NCI-H446 (cell line): Measurements from ENCODE around the gene KDM6A.
"Not testable (repeated sequence)": the region's sequence is repeated elsewhere in the genome, so short reads cannot be mapped to it uniquely, and the experiment has no call there.

Source experiments
- DNase-seq, 2 experiments: peaks; one replicate each; lab custom pipeline; 2025; lab: John Stamatoyannopoulos, UW

Gene KDM6A

DNA sequence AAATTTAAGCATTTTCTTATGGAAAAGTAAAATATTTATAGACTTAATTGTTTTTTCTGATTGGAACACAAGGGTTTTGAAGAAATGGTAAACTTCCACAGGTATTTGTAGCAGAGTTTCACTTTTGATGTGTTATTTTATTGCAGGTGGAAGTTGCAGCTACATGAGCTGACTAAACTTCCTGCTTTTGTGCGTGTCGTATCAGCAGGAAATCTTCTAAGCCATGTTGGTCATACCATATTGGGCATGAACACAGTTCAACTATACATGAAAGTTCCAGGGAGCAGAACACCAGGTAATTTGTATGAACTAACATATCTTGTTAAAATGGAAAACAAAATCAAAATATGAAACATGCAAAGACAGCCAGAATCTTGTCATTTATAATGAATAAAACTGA, 210.3 kb downstream of the KDM6A start:
- no peak for DNase-seq

DNA sequence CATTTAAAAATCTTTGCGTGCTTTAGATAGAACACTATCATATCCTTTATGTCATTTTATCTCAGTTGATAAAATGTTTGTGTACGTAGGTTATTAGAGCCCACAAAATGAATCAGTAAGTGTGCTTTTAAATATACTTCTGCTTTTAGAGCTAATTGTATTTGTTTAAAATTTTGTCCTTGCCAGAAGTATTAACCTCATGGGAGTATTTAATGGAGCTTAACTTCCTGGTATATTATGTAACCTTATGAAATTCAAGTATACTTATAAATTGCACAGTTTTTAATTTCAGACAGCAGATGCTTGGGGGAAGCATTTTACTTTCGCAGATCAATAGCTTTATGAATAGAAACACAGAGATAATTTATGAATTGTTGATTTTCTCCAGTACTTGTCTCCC, 237.5 kb downstream of the KDM6A start:
- DNase-seq = no peak

DNA sequence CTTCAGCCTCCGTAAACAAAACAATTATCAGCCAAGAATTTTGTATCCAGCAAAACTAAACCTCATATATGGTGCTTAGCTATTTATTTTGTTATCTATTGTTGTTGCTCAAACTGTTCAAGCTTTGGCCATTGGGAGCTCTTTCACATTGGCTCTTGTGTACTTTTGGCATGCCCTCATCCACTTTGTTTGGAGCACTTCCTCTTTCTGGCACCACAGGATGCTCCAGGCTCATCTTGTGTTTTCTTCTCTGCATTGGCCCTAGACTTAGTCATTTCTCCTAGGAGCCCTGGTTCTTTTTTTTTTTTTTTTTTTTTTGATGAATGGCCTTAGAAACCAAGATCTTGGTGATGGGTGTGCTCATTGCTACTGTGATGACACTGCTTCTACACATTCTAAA, 253.2 kb downstream of the KDM6A start:
- DNase-seq = no peak

DNA sequence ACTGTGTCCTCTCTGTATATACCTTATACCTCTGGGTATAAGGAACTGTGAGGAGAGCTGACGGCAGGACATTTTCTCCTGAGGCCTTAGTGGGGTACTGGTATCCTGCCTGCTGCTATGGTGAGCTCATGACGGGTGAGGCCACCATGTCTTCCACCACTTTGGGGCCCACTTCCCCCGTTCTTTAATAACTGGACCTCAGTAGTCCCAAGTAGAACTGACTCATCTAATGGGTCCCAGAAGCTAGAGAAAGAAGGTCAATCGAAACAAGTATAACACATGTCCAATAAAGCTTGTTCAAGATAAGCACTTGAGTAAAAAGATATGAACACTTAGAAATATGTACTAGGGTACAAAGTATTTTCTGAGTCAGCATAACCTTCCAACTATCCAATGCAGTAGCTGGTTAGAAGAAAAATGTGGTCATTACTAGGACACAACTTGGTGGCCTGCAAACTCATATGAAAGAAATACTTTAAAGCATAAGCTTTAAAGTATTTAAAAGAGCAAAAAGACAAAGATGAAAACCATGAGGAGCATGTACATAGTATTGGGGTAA, 256.0 kb downstream of the KDM6A start:
- DNase-seq = no peak

DNA sequence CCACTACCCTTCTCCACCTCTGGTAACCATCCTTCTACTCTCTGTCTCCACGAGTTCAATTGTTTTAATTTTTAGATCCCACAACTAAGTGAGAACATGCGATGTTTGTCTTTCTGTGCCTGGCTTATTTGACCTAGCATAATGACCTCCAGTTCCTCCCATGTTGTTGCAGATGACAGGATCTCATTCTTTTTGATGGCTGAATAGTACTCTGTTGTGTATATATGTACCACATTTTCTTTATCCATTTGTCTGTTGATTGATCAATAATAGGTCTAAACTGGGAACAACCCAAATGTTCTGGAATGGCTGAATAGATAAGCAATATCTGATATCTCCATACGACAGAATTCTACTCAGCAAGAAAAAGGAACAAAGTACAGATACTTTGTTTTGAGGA, 260.5 kb downstream of the KDM6A start:
- DNase-seq = no peak

DNA sequence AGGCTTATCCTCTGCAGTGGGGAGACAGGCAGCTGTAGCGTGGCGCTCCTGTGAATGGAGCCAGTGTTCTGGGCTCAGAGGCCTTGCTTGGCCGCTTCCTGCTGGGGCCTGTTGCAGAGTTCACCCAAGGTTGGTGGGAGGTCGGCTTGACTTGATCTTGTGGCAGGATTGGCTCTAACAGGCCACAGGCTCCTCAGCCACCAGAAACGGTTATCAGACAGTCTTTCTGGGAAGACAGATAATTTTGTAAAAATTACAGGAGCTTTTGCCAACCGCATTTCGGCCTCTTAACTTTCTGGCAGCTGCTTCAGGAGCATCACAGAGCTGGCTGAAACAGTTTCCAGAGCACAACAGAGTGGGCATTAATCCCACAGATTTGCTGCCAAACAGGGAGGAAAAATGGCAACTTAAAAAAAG, 261.3 kb downstream of the KDM6A start:
- DNase-seq = peak; percentile 44 to 63

DNA sequence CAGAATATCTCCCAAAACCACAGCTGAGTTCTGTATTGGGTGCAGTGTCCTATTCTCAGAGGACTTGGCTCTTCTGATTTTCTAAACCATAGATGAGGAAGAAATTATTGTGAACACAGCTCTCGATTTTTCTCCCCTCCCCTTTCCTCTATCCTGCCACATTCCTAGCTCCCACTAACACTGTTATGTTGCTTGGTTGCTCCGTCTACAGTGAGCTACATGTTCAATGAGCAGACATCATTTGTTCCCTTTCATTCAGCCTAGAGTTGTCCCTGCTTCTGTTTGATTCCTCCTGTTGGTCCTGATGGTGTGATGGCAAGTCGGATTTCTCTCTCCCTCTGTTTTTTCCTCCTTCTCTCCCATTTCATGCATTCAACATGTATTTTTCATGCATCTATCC, 261.8 kb downstream of the KDM6A start:
- no peak for DNase-seq

DNA sequence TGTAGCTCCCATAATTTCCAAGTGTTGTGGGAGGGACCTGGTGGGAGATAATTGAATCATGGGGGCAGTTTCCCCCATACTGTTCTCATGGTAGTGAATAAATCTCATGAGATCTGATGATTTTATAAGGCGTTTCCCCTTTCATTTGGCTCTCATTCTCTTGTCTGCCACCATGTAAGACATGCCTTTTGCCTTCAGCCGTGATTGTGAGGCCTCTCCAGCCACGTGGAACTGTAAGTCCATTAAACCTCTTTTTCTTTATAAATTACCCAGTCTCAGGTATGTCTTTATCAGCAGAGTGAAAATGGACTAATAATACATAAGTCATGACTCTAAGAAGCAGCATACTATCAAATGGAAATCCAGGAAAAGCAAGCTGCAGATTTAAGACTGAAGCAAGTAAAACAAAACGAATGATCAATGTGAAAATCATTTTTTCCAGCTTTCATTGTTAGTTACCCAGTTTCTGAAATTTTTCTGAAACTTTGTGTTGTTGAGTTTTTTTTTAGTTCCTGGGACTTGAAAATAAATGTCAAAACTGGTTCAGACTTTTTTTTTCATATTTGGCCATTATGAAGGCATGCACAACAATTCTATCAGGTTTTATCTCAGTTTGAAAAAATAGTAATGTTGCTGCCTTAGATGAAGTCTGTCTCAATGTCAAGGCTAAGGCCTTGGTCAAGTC, 262.5 kb downstream of the KDM6A start:
- not testable (repeated sequence) for DNase-seq

DNA sequence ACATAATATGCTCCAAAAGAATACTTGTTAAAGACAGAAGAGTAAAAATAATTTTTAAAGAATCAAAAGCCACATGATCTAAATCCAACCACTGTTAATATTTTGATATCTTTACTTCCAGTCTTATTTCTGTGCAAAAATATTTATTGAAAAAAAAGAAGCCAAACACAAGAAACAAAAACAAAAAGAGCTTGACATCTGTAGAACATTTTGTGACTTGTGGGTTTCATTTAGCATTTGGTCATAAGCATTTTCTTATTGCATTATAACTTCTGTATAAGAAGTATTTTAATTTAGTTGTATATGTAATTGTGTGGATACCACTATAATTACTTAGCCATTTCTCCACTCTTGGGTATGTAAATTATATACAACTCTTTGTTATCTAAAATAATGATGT, 264.5 kb downstream of the KDM6A start:
- DNase-seq = no peak

DNA sequence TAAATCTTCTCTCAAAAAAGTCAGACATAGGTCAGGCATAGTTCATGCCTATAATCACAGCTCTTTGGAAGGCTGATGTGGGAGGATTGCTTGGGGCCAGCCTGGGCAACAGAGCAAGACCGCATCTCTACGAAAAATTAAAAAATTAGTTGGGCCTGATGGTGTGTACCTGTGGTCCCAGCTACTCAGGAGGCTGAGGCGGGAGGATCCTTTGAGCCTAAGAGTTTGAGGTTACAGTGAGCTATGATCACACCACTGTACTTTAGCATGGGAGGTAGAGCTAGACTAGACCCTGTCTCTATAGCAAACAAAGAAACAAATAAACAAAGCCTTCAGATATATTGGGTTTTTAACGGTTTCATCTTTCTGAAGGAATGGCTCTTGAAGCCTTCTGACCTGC, 265.5 kb downstream of the KDM6A start:
- no peak for DNase-seq

DNA sequence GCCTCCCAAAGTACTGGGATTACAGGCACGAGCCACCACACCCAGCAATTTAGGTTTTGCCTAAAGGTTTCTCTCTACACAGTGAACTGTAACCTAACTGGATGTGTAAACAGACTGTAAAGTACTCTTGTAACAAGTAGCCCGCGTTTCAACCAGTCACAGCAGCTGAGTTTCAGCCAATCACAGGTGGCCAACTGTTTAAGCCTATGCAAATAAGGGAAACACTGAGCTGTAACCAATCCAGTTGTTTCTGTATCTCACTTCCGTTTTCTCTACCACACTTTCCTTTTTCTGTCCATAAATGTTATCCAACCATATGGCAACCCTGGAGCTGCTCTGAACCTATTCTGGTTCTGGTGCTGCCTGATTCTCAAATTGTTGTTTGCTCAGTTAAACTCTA, 267.8 kb downstream of the KDM6A start:
- DNase-seq = no peak

DNA sequence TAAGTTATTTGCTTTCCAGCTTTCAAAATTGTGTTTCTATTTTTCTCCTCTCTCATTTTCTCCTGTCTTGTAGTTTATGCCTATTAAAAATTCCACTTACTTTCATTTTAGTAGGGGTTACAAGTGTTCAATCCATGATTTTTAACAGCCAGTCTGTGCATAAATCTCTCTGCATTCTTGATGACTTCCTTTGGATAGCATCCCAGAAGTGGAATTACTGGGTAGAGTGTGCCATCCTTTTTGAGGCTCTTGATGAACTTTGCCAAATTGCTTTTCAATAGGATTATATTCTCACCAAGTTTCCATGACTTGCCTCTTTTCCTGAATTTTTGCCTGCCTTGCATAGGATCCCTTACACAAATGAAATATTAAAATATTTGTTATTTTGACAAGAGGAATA, 269.2 kb downstream of the KDM6A start:
- DNase-seq = peak; percentile 13 to 67

DNA sequence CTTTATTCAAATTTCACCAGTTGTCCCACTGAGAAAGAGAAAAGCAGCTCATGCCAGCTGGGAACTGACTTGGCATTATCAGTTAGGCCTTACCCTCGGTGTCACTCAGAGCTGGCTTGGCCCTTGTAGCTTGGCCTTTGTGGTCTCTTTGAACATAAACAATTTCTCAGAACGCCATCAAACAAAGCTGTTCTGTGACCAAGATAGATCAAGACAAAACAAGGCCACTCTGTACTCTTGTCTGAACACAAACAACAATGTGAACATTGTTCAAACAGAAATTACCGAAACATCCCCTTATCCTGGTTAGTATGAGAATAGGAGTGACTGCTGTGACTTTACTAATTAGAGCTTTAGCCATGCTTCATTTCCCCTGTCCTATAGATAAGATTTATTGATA, 270.5 kb downstream of the KDM6A start:
- no peak for DNase-seq

DNA sequence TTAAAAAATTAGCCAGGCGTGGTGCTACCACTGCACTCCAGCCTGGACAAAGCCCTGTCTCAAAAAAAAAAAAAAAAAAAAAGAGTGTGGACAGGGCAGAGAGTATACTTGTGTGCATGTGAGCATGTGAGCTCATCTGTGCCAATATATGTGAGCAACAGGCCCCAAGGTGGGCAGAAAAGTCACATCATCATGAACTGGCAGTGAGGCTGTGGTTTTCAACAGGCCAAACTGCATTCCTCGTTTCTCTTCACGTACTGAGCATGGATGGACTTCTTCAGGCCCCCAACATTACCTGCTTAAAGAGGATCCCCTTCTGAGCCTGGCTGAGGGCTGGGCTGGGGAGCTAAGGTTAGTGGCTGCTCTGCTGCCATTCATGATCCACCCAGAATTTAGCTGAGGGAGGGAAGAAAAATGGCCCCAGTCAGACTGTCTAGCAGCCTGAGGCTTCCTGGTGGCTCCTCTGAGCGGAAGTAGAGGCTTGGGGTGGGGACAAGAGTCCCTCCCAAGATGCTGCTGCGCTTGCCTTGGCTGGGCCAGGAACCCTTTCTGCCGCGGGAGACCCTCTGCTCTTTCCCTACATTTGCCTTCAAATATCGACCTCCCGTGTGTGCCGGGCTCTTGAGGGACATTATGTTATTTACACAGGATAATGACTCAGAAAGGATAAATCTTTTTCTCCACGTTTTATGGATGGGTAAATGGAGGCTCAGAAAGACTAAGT, 272.7 kb downstream of the KDM6A start:
- DNase-seq = no peak

DNA sequence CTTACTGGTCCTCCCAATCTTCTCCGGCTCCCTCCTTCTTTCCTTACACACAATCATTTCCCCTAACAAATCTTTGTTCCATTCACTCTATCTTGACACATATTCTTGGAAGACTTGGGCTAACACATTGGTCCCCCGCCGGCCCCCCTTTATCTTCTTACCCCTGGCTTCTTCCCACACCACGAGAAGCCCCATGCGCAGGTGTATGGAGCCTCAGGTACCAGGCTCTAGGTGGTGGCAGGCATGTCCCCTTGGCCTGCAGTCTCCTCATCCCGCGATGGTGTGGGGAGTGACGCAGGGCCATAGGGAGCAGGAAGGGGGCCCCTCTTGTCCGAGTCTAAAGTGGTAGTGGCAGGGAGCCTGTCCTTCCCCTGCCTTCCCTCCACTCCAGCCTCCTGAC, 277.8 kb downstream of the KDM6A start:
- DNase-seq = no peak

DNA sequence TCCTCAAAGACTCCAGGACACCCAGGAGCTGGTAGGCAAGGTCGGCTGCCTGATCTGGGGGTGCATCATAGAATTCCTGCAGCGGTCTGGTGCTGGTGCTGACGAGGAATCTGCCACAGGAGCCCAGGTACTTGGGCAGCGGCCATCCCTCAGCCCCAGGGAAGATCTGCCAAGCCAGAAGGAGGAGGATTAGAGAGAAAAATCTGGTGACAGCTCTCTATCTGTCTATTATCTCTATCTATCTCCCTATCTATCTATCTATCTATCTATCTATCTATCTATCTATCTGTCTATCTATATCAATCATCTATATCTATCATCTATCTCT, 281.0 kb downstream of the KDM6A start:
- no peak for DNase-seq

DNA sequence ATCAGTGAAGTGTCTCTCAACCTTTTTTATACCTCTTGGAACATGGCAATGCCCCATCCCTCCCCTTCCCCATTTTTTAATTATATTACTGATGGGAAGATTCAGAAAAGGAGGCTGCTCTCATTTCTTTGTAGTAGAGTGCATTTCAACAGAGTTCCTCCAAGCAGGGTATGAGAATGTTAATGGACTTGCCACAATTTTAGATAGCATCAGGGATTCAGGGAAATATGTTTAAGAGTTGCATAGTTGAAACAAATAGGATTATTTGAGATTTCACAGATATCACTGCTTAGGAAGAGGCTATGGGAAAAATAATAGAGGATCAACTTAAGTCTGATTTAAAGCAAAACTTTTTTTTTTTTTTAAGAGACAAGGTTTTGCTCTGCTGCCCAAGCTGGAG, 281.5 kb downstream of the KDM6A start:
- DNase-seq = no peak

DNA sequence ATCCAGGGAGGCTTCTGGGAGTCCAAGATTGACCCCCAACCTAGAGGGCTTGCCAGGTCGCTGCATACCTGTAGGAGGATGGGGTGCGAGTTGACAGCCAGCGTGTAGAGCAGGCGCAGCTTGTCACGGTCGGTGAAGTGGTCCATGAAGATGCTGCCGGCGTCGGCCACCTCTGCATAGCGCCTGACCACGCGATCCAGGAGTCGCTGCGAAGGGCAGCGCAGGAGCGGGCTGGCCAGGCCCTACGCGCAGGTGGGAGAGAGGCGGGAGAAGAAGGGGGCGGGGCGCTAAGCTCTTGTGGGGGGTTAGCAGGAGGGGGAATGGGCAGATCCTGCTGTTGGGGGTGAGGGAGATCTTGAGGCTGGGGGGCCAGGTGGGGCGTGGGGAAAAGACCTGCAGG, 284.7 kb downstream of the KDM6A start:
- DNase-seq = no peak
